T follicular helper cell (primary cell): ENCODE data around the gene ABHD18.
"Not testable (repeated sequence)": the region's sequence is repeated elsewhere in the genome, so short reads cannot be mapped to it uniquely, and the experiment has no call there.

Experiments used
- DNase-seq: peaks from one replicate; pipeline ENCODE4 v3.0.0-alpha.2; 2020; ENCODE audit warnings: low read depth
- total RNA-seq, 2 experiments: gene quantifications; one replicate each; lab custom pipeline; 2026; lab: John Stamatoyannopoulos, UW

ABHD18 gene
- 28.1 to 38.9 reads per million in 2 experiments for total RNA-seq

- peak; percentile 98 for DNase-seq
Measured at GRCh38 chr4:127965062-127965802, at the start of gene ABHD18, which contains the start of gene MFSD8. ABHD18 (plus strand) TSS chr4:127965406; CDS start chr4:127982956, 17,550 bp downstream. MFSD8 (minus strand) TSS chr4:127965173; CDS start chr4:127965133, 40 bp downstream.

DNA sequence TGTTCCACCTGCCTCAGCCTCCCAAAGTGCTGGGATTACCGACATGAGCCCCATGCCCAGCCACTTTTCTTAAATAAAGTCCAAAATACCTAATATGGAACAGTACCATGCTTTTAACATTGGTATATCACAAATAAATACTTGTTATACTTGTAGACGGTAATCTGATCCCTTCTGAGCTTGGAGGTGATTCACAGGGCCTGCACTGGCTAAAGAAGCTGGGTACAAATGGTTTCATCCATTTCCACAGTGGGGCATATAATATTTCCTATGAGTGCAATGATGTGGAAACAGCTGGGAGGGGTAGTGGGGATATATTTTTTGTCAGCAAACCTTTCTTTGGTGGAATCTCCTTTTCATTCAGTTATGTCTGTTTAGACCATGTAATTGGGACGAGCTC lies 48.7 kb upstream of the ABHD18 start:
- no peak for DNase-seq

- no peak for DNase-seq
Measured at GRCh38 chr4:127917151-127917550, 48.1 kb upstream of the ABHD18 start.

DNA sequence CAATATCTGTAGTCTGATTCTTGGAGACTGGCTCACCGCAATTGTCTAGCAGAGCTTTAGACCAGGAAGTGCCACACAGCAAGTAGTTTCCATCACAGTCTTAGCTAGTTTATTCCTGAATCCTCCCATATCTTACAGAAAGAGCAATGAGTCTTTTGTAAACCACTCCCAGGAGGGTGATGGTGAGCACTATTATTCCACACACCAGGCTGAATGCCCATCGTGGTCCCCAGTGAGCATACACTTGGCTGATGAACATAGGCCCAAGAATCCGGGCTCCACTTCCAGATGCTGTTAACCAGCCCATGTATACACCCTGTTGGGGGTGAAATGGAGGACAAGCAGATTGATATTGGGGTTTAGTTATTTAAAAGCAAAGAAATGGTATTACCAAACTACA lies 44.7 kb upstream of the ABHD18 start:
- DNase-seq, result no peak

DNA sequence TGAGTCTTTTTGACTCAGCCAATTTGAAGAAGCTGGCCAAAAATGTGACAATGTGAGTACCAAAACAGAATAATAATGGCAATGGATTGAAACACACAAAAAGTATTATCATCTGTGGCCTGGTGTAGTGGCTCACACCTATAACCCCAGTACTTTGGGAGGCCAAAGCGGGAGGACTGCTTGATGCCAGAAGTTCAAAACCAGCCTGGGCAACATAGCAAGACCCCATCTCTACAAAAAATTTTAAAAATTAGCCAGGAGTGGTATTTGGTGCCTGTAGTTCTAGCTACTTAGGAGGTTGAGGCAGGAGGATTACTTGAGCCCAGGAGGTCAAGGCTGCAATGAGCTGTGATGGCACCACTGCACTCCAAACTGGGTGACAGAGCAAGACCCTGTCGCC lies 43.0 kb upstream of the ABHD18 start:
- no peak for DNase-seq

DNA sequence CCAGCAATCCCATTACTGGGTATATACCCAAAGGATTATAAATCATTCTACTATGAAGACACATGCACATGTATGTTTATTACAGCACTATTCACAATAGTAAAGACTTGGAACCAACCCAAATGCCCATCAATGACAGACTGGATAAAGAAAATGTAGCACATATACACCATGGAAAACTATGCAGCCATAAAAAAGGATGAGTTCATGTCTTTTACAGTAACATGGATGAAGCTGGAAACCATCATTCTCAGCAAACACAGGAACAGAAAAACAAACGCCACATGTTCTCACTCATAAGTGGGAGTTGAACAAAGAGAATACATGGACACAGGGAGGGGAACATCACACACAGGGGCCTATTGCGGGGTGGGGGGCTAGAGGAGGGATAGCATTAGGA lies 39.5 kb upstream of the ABHD18 start:
- DNase-seq, result not testable (repeated sequence)

DNA sequence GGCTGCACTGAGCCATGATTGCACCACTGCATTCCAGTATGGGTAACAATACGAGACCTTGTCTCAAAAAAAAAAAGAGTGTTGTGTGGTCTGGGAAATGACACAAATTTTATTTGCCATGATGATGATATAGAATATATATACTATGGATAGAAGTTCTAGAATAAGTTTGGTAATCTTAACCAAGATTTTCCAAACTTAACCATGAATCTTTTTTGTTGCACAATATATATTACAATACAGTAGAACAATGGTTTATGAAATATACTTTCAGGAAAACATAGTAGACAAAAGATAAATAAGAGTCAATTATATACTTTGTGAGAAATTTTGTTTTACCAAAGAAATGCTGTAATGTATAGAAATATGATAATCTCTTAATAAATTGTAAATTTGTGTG lies 35.0 kb upstream of the ABHD18 start:
- no peak for DNase-seq

GRCh38 chr4:127931836-127932235 lies 33.4 kb upstream of the ABHD18 start:
- DNase-seq, result not testable (repeated sequence)

- no peak for DNase-seq
Measured at GRCh38 chr4:127936974-127937373, 28.2 kb upstream of the ABHD18 start.

- no peak for DNase-seq
Measured at GRCh38 chr4:127957105-127957504, 8.1 kb upstream of the ABHD18 start.

GRCh38 chr4:127959794-127960193 lies 5.4 kb upstream of the ABHD18 start:
- no peak for DNase-seq

GRCh38 chr4:127963633-127964398 lies 1.4 kb upstream of the ABHD18 start:
- not testable (repeated sequence) for DNase-seq

DNA sequence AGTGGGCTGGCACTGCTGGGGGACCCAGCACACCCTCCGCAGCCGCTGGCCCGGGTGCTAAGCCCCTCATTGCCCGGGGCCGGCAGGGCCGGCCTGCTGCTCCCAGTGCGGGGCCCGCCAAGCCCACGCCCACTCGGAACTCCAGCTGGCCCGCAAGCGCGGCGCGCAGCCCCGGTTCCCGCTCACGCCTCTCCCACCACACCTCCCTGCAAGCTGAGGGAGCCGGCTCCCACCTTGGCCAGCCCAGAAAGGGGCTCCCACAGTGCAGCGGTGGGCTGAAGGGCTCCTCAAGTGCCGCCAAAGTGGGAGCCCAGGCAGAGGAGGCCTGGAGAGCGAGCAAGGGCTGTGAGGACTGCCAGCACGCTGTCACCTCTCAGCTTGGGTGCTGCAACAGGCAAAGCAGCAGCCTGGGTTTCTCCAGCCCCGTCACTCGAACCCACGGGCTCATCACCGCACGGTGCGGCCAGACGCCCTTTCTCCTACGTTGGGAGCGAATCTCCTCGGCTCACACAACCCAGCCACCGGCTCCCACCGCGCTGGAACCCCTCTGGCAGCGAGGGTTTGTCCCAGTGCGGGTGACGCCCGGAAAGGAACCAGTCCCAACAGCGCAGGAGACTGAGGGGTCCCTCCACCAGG lies 662 bp upstream of the ABHD18 start:
- DNase-seq, result not testable (repeated sequence)

DNA sequence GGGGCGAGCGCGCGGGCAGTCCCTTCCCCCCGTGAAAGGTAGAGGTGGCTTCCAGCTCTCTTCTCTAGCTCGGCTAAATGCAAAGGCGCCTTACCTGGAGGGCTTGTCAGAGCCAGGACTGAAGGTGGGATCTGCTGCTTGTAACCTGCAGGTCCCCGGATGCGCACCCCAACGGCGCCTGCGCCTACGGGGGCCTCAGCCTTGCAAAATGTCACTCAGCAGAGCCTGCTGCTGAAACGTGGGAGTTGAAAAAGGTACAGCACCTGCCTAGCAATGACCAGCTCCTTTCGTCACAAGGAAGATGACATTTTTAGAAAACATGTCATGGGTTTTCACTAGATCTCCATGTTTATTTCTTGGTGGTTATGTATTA lies 583 bp downstream of the ABHD18 start:
- DNase-seq, result peak; percentile 63

- no peak for DNase-seq
Measured at GRCh38 chr4:127967141-127967775, 2.1 kb downstream of the ABHD18 start.

DNA sequence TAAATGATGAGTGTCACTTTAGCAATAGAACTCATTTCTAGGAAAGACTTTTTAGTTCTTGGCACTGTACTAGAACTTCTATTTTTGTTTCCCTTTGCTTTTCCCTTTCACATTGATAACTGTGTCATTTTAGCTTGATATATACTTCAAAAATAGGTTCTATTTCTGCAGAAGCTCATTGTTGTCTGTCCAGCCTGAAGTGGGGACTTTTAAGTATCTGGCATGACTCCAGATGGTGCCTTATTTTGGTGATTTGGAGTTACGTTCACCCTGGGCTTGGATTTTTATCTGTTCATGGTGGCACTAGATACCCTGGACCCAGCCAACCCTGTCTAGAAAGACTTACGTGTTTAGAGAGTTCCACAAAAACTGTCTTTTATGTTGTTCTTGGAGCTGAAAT lies 3.4 kb downstream of the ABHD18 start:
- no peak for DNase-seq

- DNase-seq, result not testable (repeated sequence)
Measured at GRCh38 chr4:127970925-127971324, 5.7 kb downstream of the ABHD18 start.

DNA sequence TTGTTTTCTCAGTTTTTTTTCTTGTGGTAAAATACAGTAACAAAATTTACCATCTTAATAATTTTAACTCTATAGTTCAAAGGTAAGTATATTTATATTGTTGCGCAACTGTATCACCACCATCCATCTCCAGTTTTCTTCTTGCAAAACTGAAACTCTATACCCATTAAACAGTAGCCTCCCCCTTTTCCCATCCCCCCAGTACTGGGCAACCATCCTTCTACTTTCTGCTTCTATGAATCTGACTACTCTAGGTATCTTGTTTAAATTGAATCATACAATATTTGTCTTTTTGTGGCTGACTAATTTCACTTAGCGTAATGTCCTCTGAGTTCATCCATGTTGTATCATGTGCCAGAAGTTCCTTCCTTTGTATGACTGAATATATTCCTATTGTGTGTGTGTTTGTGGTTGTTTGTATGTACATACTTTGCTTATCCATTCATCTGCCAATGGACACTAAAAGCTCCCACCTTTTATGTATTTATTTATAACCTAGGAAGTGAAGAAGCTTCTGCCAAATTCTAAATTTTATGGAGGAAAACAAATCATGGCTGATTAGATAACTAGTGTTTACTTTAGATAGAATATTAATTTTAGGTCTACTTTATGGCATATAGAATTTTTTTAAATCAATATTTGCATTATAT lies 10.0 kb downstream of the ABHD18 start:
- no peak for DNase-seq

DNA sequence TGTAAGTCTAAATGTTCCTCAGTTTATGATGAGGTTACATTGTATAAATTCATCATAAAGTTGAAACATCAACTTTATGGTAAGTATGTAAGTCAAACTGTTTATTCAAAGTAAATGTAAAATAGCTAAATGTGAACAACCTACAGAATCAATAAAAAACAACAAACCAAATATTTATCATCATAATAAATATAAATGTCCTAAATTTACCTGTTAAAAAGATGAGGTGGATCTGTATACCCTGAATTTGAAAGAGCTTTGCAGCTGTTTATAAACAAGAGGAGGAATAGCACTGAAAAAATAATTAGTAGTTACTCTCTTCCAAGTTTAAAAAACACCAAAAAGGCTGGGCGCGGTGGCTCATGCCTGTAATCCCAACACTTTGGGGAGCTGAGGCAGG lies 13.7 kb downstream of the ABHD18 start:
- no peak for DNase-seq

DNA sequence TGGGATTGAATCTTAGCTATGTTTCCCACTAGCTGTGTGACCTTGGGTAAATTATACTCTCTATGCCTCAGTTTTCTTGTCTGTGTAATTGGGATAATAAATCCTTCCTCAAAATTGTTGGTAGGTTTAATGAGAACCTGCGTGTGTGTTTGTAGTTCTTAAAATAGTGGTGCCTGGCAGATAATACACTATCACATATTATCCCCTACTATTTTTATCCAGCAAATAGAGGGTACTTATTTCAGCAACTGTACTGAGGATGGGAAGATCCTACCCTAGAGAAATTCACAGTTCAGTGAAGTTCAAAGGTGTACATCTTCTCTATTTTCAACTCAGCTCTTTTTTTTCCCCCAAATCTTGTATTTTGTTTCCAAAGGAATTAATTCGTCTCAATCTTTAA lies 17.2 kb downstream of the ABHD18 start:
- no peak for DNase-seq

DNA sequence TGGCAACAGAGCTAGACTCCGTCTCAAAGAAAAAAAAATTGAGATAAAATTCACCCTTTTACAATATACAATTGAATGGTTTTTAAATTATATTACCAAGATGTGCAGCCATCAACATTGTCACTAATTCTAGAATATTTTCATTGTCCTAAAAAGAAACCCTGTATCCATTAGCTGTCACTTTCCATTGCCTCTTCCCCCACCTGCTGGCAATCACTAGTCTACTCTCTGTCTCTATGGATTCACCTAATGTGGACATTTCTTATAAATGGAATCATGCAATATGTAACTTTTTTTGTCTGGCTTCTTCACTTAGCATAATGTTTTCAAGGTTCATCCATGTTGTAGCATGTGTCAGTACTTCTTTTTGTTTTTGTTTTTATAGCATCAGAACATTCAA lies 20.8 kb downstream of the ABHD18 start:
- no peak for DNase-seq

DNA sequence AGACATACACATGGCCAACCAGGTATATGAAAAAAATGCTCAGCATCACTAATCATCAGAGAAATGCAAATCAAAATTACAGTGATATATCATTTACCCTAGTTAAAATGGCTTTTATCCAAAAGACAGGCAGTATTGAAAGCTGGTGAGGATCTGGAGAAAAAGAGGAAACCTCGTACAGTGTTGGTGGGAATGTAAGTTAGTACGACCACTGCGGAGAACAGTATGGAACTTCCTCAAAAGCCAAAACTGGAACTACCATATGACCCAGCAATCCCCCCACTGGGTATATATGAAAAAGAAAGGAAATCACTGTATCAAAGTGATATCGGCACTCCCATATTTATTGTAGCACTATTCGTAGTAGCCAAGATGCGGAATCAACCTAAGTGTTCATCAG lies 23.4 kb downstream of the ABHD18 start:
- no peak for DNase-seq
